ENCODE results near the gene AK8.

DNA sequence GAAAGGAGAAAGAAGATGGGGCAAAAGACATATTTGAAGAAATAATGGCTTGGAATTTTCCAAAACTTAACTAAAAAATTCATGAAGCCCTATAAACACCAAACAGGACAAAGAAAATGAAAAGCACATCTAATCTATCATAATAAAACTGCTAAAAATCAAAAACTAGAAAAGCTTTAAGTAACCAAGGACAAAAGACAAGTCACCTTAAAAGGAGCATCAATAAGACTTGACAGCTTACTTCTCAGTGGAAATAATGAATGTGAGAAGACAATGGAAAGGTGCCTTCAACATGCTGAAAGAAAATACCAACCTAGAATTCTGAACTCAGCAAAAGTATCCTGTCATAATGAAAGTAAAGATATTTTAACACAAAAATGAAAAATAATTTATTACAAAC lies 180.9 kb downstream of the AK8 start:
- TF ChIP-seq CTCF (IDR thresholded peaks at IDR 0.05; ENCODE audit: poor library complexity) (no peak), EZH2 (IDR thresholded peaks at IDR 0.05; ENCODE audit: borderline replicate concordance) (no peak)
